Hematopoietic multipotent progenitor cell treated with erythropoietin and hydrocortisone succinate and interleukin-3 and kit ligand, for 8 days (in vitro differentiated cells): Measurements from ENCODE around the gene CRAMP1.

Experiments used
- DNase-seq: peaks from one replicate; pipeline ENCODE4 v3.0.0-alpha.2; 2015

The CRAMP1 gene

GRCh38 chr16:1602285-1602684, 9.9 kb upstream of the CRAMP1 start:
- DNase-seq: no peak

DNA sequence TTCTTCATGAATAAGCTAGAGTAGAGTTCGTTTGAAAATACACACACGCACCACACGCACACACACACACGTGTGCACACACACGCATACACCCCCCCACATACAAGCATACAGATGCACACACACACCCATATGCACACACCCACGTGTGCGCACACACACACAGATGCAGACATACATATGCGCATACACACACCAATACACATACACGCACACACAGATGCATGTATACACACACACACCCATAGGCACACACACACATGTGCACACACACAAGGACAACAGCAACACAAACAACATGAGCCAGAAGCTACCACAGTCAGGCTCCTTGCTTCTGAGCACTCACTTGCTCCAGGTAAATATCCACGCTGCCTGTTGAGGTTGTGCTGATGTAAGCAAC, 5.4 kb upstream of the CRAMP1 start:
- DNase-seq: no peak

- DNase-seq: no peak
Observed at GRCh38 chr16:1607971-1608370, 4.2 kb upstream of the CRAMP1 start.

DNA sequence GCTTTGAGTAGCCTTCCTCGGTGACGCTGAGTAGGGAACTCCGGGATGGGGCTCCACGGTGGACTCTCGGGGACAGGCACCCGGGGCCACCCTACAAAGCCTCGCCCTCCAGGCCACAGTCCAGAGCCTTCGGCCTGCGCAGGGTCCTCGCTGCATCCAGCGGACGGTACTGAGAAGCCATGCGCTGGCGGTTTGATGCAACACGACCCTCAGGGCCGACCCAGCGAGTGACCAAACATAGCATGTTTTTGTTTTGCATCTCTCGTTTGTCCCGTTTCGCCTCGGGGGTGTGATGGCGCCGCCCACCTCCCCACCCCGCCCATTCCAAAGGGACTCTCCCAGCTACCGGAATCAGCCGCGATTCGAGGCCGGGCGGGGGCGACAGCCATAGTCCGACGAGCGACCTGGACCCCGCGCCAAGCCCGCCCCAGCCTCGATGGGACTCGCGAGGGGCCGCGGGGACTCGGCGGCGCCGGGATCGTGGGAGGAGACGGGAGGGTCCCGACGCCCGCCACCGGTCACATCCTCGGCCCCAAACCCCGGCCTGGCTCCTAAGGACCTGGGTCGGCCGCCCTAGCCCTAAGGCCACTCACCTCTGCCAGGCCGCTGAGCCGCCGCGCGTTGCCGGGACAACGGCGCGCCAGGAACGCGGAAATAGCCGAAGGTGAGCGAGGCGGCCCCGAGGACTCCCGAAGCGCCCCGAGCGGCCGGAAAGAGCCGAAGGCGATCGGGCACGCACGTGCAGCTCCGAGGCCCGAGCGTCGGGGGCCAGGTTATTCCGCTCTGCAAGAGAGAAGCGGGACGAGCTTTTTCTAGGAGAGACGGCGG, 1.9 kb upstream of the CRAMP1 start:
- peak; percentile 91 for DNase-seq

- peak; percentile 42 for DNase-seq
Observed at GRCh38 chr16:1610899-1611632, 1.1 kb upstream of the CRAMP1 start.

- peak; percentile 45 for DNase-seq
Observed at GRCh38 chr16:1613211-1613622, 1.1 kb downstream of the CRAMP1 start.

DNA sequence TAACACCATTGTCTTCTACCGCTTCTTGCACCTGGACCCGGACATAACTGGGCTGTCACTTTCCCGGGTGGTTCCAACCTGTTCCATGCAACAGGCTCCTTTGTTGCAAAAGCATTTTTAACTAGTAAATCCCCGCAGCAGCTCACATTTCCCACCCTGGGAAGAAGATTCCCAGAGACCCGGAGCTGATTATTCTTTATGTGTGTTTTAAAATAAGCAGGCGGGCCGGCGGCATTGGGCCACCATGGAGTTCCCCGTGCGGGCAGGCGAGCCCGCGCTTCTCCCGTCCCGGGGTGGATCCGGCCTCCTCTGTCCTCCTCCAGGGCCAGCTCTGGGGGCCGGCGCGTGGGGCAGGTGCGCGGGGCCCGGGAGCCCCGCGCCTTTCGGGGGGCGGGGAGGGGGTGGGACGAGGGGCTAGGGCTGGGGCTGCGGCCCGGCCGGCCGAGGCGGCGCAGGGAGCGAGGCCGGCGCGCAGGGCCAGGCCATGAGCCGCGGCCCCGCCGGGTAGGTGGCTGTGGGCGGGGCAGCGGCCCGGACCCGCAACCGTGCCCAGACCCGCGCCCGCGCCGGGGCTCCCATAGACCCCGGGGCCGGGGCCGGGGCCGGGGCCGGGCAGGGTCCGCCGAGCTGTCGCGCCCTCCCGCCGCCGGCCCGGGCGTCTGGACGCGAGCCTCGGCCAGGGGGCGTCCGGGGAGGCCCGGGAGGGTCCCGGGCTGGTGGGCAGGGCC, 1.7 kb downstream of the CRAMP1 start:
- DNase-seq: no peak

GRCh38 chr16:1614456-1615102, 2.4 kb downstream of the CRAMP1 start:
- peak; percentile 32 for DNase-seq

- no peak for DNase-seq
Observed at GRCh38 chr16:1615761-1616160, 3.6 kb downstream of the CRAMP1 start.

DNA sequence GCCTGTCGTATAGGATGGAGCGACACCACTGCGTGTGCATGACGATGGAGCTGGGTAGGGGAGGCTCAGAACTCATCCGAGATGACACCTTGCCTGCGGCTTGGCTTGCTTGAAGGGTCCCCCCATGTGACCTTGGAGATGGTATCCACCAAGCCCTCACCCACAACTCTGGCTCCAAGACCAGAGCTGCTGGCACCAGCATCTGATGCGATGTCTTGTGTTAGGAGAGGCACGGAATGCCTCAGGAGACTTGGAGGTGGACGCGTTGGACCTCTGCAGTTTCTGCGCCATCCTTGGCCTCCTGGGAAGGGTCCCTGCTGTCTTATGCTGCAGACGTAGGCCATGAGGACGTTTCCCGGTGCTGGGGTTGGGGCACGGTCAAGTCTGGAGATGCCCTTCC, 7.8 kb downstream of the CRAMP1 start:
- no peak for DNase-seq

- no peak for DNase-seq
Observed at GRCh38 chr16:1620391-1620790, 8.2 kb downstream of the CRAMP1 start.

DNA sequence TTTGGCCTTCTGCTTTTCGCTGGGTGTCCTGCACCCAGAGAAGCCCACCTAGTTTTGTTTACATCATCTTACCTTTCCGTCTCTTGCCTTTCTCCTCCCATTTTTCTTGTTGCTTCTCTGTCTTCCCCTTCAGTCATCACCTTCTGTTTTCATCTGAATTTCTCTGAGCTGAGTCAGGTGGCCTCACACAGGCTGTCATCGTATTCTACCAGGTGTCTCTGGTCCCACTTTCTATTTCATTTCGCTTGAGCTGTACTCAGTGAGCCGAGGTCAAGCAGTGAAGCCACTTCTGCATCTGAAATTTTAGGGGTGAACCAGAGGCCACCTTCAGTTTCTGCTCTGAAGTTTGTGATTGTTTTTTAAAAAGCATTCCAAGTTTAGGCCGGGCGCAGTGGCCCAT, 9.7 kb downstream of the CRAMP1 start:
- DNase-seq: no peak

GRCh38 chr16:1626327-1626726, 14.2 kb downstream of the CRAMP1 start:
- DNase-seq: no peak

- DNase-seq: no peak
Observed at GRCh38 chr16:1626776-1627175, 14.6 kb downstream of the CRAMP1 start.

DNA sequence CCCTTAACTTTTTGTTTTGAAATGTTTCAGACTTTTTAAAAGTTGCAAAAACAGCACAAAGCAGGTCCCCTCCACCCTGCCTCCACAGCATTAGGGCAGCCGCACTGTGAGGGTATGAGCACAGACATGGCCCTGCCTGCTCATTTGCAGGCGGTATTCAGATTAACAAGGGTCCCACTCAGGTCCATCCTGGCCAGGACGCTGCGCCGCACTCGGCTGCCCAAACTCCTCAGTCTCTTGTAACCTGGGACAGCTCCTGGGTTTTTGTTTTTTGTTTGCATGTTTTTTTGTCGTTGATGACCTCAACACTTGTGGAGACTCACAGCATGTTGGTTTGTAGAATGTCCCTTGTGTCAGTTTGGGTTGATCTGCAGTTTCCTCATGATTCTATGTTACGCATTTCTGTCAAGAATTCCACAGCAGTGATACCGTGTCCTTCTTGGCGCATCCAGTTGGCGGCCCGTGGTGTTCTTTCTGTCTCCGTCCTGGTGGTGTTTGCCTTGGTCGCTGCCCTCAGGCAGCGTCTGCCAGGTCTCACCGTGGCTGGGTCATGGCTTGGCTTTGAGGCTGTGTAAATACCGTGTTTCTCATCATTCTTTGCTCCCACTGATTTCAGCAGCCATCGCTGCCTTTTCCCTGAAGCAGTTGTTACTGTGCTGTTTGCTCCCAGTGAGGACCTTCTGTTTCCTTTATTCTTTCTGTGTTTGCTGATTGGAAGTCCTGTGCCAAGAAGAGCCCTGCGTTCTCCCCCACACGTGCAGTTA, 18.5 kb downstream of the CRAMP1 start:
- DNase-seq: no peak

DNA sequence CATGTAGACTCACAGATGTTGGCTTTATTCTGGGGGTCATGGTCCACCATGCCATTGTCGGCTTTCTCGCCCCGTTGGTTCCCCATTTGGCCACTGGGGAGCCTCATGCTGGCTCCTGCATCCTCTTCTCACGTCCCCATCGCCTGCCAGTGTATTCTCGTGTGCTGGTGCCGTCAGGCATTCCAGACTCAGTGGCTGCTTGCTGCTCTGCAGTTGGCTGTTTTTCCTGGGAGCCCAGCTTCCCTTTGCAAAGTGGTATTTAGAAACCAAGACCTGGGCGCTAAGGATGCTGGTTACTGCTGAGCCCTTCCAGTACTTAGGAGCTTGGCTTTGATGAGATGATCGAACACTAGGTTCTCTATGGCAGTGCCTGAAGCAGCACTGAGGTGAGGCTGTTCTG, 19.1 kb downstream of the CRAMP1 start:
- DNase-seq: no peak

DNA sequence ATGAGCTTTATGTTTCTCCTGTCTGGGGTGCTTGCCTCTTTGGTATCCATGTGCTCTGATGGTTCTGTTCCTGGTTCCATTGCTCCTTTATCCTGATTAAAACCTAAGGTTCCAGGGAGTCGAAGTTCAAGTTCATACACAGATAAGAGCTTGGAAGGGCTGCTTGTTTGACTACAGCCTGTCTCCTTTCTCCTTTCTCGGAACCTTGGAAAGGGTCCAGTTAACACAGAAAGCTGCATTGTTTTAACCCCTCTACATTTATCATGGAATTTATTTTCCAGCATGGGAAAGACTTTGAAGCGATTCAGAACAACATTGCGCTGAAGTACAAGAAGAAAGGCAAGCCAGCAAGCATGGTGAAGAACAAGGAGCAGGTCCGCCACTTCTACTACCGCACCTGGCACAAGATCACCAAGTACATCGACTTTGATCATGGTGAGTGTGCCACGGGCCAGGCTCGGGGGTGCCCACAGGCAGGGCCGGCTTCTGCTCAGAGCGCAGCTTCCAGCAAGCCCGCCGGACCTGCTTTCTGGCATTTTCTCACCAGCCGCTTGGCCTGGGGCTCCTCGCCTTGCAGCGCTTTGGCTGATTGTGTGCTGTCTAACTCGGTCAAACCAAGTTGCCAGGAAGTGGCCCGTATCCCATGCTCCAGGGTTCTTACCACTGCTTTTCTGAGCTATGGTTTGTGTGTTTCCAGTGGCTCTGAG, 19.9 kb downstream of the CRAMP1 start:
- DNase-seq: no peak

GRCh38 chr16:1632638-1632970, 20.4 kb downstream of the CRAMP1 start:
- DNase-seq: no peak

DNA sequence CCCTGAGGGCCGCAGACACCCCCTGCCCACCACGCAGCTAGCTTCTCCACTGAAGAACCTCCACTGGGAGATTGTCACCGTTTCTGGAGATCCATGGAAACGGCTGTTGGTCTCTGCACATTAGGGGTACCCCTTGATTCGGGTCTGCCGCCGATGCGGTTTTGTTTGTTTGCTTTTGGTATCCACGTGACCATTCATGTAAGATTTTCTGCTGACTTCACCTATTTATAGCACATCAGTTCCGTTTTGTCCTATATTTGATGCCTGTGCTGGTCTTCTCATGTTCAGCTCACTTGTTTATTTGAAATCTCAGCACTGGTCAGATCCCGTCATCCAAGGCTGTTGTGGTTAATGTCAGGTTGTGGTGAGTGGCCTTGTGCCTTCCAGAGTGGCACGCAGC, 21.1 kb downstream of the CRAMP1 start:
- no peak for DNase-seq

- DNase-seq: no peak
Observed at GRCh38 chr16:1634541-1634940, 22.4 kb downstream of the CRAMP1 start.

- DNase-seq: peak; percentile 52
Observed at GRCh38 chr16:1635070-1635469, 22.9 kb downstream of the CRAMP1 start.

- DNase-seq: no peak
Observed at GRCh38 chr16:1637526-1637925, 25.4 kb downstream of the CRAMP1 start.
